PFSK-1 (cell line): Measurements from ENCODE around the gene SERPINI1.

Experiments used
- POLR2AphosphoS5 ChIP-seq: IDR thresholded peaks from 2 replicates; pipeline ENCODE4 v1.6.1; 2012; ENCODE audit warnings: low read depth, mild to moderate bottlenecking, control low read depth, low read length, moderate library complexity
- TAF1 ChIP-seq: IDR thresholded peaks from 2 replicates; pipeline ENCODE4 v1.6.1; 2012; ENCODE audit warnings: low read length, control low read depth, borderline replicate concordance; ENCODE audit not compliant: insufficient read depth
- TF ChIP-seq, protein P1 (sequence below), 2 experiments: IDR thresholded peaks; 2 replicates each; pipeline versions ENCODE4 v1.6.1 to v1.8.0; 2011 to 2012; ENCODE audit warnings: low read depth in 2 of 2, low read length in 2 of 2, control low read depth in 1 of 2, inconsistent platforms in 1 of 2, mild to moderate bottlenecking in 1 of 2, moderate library complexity in 1 of 2; ENCODE audit not compliant: insufficient read depth in 1 of 2

- TF ChIP-seq POLR2AphosphoS5 = no peak
- TF ChIP-seq, protein P1, sequence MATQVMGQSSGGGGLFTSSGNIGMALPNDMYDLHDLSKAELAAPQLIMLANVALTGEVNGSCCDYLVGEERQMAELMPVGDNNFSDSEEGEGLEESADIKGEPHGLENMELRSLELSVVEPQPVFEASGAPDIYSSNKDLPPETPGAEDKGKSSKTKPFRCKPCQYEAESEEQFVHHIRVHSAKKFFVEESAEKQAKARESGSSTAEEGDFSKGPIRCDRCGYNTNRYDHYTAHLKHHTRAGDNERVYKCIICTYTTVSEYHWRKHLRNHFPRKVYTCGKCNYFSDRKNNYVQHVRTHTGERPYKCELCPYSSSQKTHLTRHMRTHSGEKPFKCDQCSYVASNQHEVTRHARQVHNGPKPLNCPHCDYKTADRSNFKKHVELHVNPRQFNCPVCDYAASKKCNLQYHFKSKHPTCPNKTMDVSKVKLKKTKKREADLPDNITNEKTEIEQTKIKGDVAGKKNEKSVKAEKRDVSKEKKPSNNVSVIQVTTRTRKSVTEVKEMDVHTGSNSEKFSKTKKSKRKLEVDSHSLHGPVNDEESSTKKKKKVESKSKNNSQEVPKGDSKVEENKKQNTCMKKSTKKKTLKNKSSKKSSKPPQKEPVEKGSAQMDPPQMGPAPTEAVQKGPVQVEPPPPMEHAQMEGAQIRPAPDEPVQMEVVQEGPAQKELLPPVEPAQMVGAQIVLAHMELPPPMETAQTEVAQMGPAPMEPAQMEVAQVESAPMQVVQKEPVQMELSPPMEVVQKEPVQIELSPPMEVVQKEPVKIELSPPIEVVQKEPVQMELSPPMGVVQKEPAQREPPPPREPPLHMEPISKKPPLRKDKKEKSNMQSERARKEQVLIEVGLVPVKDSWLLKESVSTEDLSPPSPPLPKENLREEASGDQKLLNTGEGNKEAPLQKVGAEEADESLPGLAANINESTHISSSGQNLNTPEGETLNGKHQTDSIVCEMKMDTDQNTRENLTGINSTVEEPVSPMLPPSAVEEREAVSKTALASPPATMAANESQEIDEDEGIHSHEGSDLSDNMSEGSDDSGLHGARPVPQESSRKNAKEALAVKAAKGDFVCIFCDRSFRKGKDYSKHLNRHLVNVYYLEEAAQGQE (IDR thresholded peaks at IDR 0.05; ENCODE audit: insufficient read depth in 1 of 2, low read depth in 2 of 2, low read length in 2 of 2) = no peak
- no peak for TF ChIP-seq TAF1
Measured at GRCh38 chr3:167844528-167844927, 109.0 kb downstream of the SERPINI1 start.
